Thyroid gland (tissue), 4 donors: ENCODE measurements around the gene ZNF621.

Experiments used
- POLR2A ChIP-seq, 2 donors: fragments of 450-650 bp; IDR thresholded peaks; one replicate each; pipeline ENCODE4 v1.6.1; 2017; ENCODE audit warnings: antibody characterized with exemption in 2 of 2, mild to moderate bottlenecking in 2 of 2, moderate library complexity in 1 of 2
- TF ChIP-seq, protein P1 (sequence below), 6 experiments: fragments of 200-600 bp in 3 of 6; fragments of 450-650 bp in 3 of 6; sonication (generic) in 3 of 6; IDR thresholded peaks; one replicate each; pipeline ENCODE4 v1.5.1; 2016 to 2019; ENCODE audit warnings: antibody characterized with exemption in 6 of 6, mild to moderate bottlenecking in 2 of 6, inconsistent platforms in 1 of 6, moderate library complexity in 1 of 6

DNA sequence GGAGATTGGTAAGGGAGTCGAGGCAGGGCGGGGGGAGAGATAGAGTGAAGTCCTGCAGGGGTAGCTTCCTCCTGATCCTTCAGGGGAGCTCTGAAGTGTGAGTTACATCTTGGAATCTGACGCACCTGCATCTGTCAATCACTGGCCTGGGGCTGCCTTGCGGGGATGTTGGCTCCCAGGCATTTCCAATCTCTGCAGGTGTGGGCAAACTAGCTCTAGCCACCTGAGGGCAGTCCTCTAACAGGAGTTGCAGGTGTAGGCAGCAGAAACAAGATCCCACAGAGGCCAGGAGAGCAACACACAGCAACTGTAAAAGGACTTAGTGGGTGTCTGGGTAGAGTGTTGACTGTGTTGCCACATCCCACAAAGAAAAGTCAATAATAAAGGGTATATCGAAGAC, 63.6 kb downstream of the ZNF621 start:
- TF ChIP-seq, protein P1, sequence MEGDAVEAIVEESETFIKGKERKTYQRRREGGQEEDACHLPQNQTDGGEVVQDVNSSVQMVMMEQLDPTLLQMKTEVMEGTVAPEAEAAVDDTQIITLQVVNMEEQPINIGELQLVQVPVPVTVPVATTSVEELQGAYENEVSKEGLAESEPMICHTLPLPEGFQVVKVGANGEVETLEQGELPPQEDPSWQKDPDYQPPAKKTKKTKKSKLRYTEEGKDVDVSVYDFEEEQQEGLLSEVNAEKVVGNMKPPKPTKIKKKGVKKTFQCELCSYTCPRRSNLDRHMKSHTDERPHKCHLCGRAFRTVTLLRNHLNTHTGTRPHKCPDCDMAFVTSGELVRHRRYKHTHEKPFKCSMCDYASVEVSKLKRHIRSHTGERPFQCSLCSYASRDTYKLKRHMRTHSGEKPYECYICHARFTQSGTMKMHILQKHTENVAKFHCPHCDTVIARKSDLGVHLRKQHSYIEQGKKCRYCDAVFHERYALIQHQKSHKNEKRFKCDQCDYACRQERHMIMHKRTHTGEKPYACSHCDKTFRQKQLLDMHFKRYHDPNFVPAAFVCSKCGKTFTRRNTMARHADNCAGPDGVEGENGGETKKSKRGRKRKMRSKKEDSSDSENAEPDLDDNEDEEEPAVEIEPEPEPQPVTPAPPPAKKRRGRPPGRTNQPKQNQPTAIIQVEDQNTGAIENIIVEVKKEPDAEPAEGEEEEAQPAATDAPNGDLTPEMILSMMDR (IDR thresholded peaks at IDR 0.05): no peak
- TF ChIP-seq POLR2A (IDR thresholded peaks at IDR 0.05): no peak
